SJCRH30 (cell line): Measurements from ENCODE around the gene NUTM2G. TPM values are rescaled to one million over a fixed set of nuclear protein-coding genes. Genes with fewer than 3 reads are reported as not detected.
"Not testable (repeated sequence)": the region's sequence is repeated elsewhere in the genome, so short reads cannot be mapped to it uniquely, and the experiment has no call there.

Source experiments
- DNase-seq, 2 experiments: peaks; one replicate each; pipeline ENCODE4 v3.0.0-alpha.2; 2015 to 2020
- H3K27ac ChIP-seq: fragments of 250-450 bp; sonication (Bioruptor Pico); 2 replicates; pipeline ENCODE4 v1.5.1; 2020; ENCODE audit warnings: mild to moderate bottlenecking, moderate library complexity
- H3K27me3 ChIP-seq: fragments of 250-450 bp; sonication (Bioruptor Pico); 2 replicates; pipeline ENCODE4 v1.5.1; 2020; ENCODE audit warnings: mild to moderate bottlenecking, moderate library complexity
- H3K36me3 ChIP-seq: fragments of 250-450 bp; sonication (Bioruptor Pico); 2 replicates; pipeline ENCODE4 v1.5.1; 2020; ENCODE audit warnings: mild to moderate bottlenecking, moderate library complexity
- H3K4me1 ChIP-seq: fragments of 250-450 bp; sonication (Bioruptor Pico); 2 replicates; pipeline ENCODE4 v1.5.1; 2020; ENCODE audit warnings: mild to moderate bottlenecking, moderate library complexity
- H3K4me3 ChIP-seq: fragments of 250-450 bp; sonication (Bioruptor Pico); 2 replicates; pipeline ENCODE4 v1.5.1; 2020; ENCODE audit warnings: mild to moderate bottlenecking, moderate library complexity
- H3K9me3 ChIP-seq: fragments of 250-450 bp; sonication (Bioruptor Pico); replicated peaks from 2 replicates; pipeline ENCODE4 v1.5.1; 2020; ENCODE audit warnings: mild to moderate bottlenecking, moderate library complexity
- total RNA-seq: library from RNA; depleted of rRNA; stranded (reverse); fragments of >200 nt; shearing (Covaris generic); gene quantifications from 2 replicates; pipeline ENCODE4 v1.2.3, GENCODE V29; 2014

NUTM2G gene
- total RNA-seq, 1 experiment from 2014 or later: 0.42 TPM

DNA sequence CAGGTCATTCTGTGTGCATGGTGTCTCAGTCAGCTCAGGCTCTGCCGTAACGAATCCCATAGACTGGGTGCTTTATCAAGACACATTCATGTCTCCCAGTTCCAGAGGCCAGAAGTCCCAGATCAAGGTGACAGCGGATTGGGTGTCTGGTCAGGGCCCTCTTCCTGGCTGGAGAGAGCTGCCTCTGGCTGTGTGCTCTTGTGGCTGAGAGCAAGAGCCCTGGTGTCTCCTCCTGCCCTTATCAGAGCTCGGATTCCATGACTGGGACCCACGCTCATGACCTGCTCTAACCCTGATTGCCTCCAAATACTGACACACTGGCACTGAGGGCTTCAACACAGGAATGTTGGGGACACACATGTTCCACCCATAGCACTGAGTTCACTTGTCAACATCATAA is 6.1 kb downstream of the NUTM2G start:
- not testable (repeated sequence) for H3K9me3 ChIP-seq, H3K4me3 ChIP-seq, DNase-seq

GRCh38 chr9:96935401-96935800 is 6.8 kb downstream of the NUTM2G start:
- H3K36me3 ChIP-seq, H3K9me3 ChIP-seq, H3K27ac ChIP-seq, H3K4me3 ChIP-seq, H3K4me1 ChIP-seq, H3K27me3 ChIP-seq, DNase-seq: not testable (repeated sequence)

More for the DNA sequence above, 6.1 kb downstream of the NUTM2G start:
- H3K27me3 ChIP-seq, H3K4me1 ChIP-seq, H3K27ac ChIP-seq, H3K36me3 ChIP-seq: not testable (repeated sequence)

- H3K27me3 ChIP-seq, H3K4me1 ChIP-seq, H3K4me3 ChIP-seq, DNase-seq, H3K9me3 ChIP-seq, H3K27ac ChIP-seq, H3K36me3 ChIP-seq: not testable (repeated sequence)
Measured at GRCh38 chr9:96937442-96937841, 8.8 kb downstream of the NUTM2G start.

GRCh38 chr9:96938957-96939665 is 10.5 kb downstream of the NUTM2G start:
- H3K4me1 ChIP-seq, DNase-seq, H3K4me3 ChIP-seq, H3K36me3 ChIP-seq, H3K27ac ChIP-seq, H3K9me3 ChIP-seq, H3K27me3 ChIP-seq: not testable (repeated sequence)

DNA sequence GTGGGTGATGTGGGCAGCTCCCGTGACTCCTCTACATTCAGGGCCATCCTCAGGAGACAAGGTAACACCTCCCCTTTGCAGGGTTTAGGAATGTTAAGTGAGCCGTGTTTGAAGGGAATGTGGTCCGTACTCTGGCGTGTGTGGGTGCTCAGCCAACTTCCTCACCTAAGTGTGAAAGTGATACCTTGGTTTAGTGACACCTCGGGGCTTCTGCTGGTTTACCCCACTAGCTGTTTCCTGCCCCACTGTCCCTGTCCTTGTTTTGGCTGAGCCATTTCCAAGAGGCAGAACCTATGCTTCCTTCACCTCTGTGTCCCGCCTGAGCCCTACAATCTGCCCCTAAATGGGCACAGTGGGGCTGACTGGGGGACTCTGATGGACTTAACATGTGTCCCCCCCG is 12.3 kb downstream of the NUTM2G start:
- H3K27ac ChIP-seq, H3K36me3 ChIP-seq, H3K27me3 ChIP-seq, H3K4me3 ChIP-seq, DNase-seq, H3K4me1 ChIP-seq, H3K9me3 ChIP-seq: not testable (repeated sequence)

GRCh38 chr9:96941628-96942027 is 13.0 kb downstream of the NUTM2G start:
- not testable (repeated sequence) for H3K27me3 ChIP-seq, H3K36me3 ChIP-seq, H3K4me3 ChIP-seq, H3K9me3 ChIP-seq, H3K27ac ChIP-seq, H3K4me1 ChIP-seq, DNase-seq

DNA sequence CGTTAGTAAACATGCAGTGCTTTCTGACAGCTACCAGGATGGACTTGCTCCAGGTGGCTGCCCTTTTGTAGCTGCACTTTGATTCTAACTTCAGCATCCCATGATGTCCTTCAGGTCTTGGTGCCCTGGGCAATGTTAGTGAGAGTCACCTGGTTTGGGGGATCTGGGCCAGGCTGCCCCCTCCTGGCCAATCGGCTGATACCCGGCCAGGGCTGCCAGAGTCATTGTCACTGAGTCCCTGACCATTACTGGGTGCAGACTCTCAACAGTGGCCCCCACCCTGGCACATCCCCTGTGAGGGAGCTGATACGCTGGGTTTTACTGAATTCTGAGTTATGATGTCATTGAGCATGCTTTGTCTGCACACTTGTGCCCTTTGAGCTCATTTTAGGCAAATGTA is 13.5 kb downstream of the NUTM2G start:
- H3K4me1 ChIP-seq, DNase-seq: not testable (repeated sequence)

GRCh38 chr9:96949346-96949745 is 20.7 kb downstream of the NUTM2G start:
- not testable (repeated sequence) for H3K4me3 ChIP-seq, DNase-seq, H3K27ac ChIP-seq, H3K36me3 ChIP-seq, H3K27me3 ChIP-seq, H3K4me1 ChIP-seq, H3K9me3 ChIP-seq

More for the DNA sequence above, 13.5 kb downstream of the NUTM2G start:
- H3K27ac ChIP-seq, H3K27me3 ChIP-seq, H3K4me3 ChIP-seq, H3K36me3 ChIP-seq, H3K9me3 ChIP-seq: not testable (repeated sequence)

DNA sequence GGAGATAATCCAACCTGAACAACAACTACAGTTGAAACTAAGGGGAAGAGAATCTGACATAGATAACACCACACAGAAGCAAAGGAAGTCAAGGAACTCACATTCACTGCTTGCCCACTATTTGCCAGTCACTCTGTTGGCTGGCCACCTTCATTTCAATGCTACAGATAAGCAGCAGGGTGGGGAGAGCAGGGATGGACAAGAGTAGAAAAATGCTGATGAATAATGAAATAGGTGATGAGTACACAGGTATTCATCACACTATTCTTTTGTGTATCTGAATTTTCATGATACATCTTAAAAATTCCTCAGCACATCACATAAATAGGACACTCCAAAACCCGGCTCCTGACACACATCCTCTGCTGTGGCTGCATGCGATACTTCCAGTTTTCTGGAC is 21.9 kb downstream of the NUTM2G start:
- not testable (repeated sequence) for DNase-seq, H3K4me3 ChIP-seq, H3K9me3 ChIP-seq, H3K36me3 ChIP-seq, H3K27ac ChIP-seq, H3K27me3 ChIP-seq, H3K4me1 ChIP-seq

DNA sequence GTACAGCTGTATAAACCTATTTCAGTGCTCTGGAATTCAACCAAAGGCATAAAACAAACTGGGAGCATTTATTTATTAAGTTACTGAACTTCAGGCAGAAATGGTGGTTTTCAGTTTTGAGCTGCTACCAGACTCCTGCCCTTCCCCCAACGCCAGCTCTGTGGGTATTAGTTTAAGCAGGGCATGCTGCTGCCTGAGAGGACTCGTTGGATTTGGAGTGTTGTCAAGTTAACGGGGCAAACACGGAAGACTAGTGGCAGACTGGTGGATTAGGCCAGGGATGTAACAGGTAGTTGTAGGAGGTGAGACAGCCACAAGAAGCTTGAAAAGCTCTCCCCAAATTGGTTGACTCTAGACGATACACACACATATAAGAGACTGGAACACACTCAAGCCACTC is 38.9 kb downstream of the NUTM2G start:
- not testable (repeated sequence) for H3K27ac ChIP-seq, H3K9me3 ChIP-seq, H3K4me1 ChIP-seq, H3K4me3 ChIP-seq, H3K27me3 ChIP-seq, DNase-seq, H3K36me3 ChIP-seq

GRCh38 chr9:96972552-96972951 is 43.9 kb downstream of the NUTM2G start:
- H3K4me3 ChIP-seq, H3K9me3 ChIP-seq, H3K27ac ChIP-seq, H3K4me1 ChIP-seq, DNase-seq, H3K27me3 ChIP-seq, H3K36me3 ChIP-seq: not testable (repeated sequence)

DNA sequence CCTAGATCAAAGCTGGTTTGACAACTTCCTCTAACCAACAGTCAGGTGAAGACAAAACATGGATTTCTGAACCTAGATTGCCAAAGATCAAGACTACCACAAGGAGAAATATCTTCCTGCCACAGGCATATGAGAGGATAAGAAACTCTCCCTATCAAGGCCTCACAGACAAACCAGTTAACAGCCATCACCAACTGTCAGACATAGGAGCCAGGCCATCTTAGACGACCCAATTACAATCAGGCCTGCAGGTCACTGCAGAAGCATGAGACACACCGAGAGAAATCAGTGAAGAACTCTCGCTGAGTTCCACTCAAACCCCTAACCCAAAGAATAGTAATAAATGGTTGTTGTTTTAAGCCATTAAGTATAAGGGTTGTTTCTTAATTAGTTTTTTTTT is 45.4 kb downstream of the NUTM2G start:
- H3K27ac ChIP-seq, H3K9me3 ChIP-seq, H3K4me1 ChIP-seq, H3K4me3 ChIP-seq, H3K36me3 ChIP-seq, H3K27me3 ChIP-seq, DNase-seq: not testable (repeated sequence)

- H3K36me3 ChIP-seq, H3K27ac ChIP-seq, H3K9me3 ChIP-seq, H3K27me3 ChIP-seq, H3K4me3 ChIP-seq, DNase-seq, H3K4me1 ChIP-seq: not testable (repeated sequence)
Measured at GRCh38 chr9:96983496-96984122, 55.0 kb downstream of the NUTM2G start.

DNA sequence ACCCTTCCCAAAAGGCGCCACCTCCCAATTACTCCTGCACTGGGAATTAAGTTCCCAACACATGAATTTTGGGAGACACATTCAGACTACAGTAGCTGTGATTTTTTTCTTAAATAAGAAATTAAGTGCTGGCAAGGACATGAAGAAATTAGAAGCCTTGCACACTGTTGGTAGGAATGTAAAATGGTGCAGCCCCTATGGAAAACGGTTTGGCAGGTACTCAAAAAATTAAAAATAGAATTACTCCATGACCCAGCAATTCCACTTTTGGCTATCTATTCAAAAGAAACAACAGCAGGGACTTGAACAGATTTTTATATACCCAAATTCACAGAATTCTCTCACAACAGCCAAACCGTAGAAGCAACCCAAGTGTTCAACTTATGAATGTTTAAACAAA is 55.5 kb downstream of the NUTM2G start:
- not testable (repeated sequence) for H3K27me3 ChIP-seq, H3K27ac ChIP-seq, DNase-seq, H3K4me1 ChIP-seq, H3K36me3 ChIP-seq, H3K4me3 ChIP-seq, H3K9me3 ChIP-seq

DNA sequence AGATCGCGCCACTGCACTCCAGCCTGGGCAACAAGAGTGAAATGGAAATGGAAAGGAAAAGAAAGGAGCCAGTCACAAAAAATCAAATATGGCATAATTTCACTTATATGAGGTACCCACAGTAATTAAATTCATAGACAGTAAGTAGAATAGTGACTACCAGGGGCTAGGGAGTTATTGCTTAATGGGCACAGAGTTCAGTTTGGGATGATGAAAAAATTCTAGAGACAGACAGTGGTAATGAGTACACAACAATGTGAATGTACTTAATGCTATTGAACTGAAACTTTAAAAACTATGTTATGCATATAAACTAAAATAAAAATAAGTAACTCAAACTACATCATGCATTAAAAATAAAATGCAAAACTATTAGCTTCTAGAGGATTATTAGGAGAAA is 56.2 kb downstream of the NUTM2G start:
- H3K27me3 ChIP-seq, H3K4me1 ChIP-seq, H3K9me3 ChIP-seq, H3K4me3 ChIP-seq, H3K36me3 ChIP-seq, H3K27ac ChIP-seq, DNase-seq: not testable (repeated sequence)
